ENCODE results near the gene CLEC1B. TPM values are rescaled to one million over a fixed set of nuclear protein-coding genes. Genes with fewer than 3 reads are reported as not detected.
"Not testable (repeated sequence)": the region's sequence is repeated elsewhere in the genome, so short reads cannot be mapped to it uniquely, and the experiment has no call there.

Gene CLEC1B
- total and polyA plus RNA-seq, 5 donors from 2014 or later, result 2.6 TPM; not detected in 4

- no peak overlapping the region for H3K4me3 ChIP-seq (ENCODE audit: low read depth, low read length)
- no peak overlapping the region for H3K4me3 Mint-ChIP-seq
- H3K4me1 Mint-ChIP-seq, result no peaks in the 10 kb centered on the region
- ATAC-seq (ENCODE audit: low read depth in 2 of 2) (no peak), DNase-seq (no peak)
- peaks cover 16% of the 10 kb centered on the region for H3K27me3 Mint-ChIP-seq
- no peaks in the 10 kb centered on the region for H3K9me3 Mint-ChIP-seq
- no peaks in the 10 kb centered on the region for H3K4me1 ChIP-seq (ENCODE audit: control insufficient read depth, insufficient read depth, low read length, poor library complexity, severe bottlenecking)
- no peak overlapping the region for H3K27ac ChIP-seq (ENCODE audit: insufficient read depth, low read length, poor library complexity, severe bottlenecking)
- no peaks in the 10 kb centered on the region for H3K36me3 ChIP-seq (ENCODE audit: control insufficient read depth, insufficient read depth, low read length)
- peaks cover 9% of the 10 kb centered on the region for H3K27me3 ChIP-seq (ENCODE audit: control insufficient read depth, insufficient read depth, low read length)
- H3K27ac Mint-ChIP-seq, result no peak overlapping the region
- no peaks in the 10 kb centered on the region for H3K9me3 ChIP-seq (ENCODE audit: control insufficient read depth in 2 of 2, low read length in 2 of 2)
- H3K36me3 Mint-ChIP-seq, result no peaks in the 10 kb centered on the region
Measured at GRCh38 chr12:10001171-10001776, 2.4 kb upstream of the CLEC1B start.

GRCh38 chr12:9992296-9992695 lies 6.6 kb downstream of the CLEC1B start:
- no peak for DNase-seq
- no peak overlapping the region for H3K4me3 ChIP-seq (ENCODE audit: low read depth, low read length)
- H3K27ac ChIP-seq (ENCODE audit: insufficient read depth, low read length, poor library complexity, severe bottlenecking), result no peak overlapping the region
- no peaks in the 10 kb centered on the region for H3K4me1 ChIP-seq (ENCODE audit: control insufficient read depth, insufficient read depth, low read length, poor library complexity, severe bottlenecking)
- H3K4me3 Mint-ChIP-seq, result no peak overlapping the region
- H3K36me3 ChIP-seq (ENCODE audit: control insufficient read depth, insufficient read depth, low read length), result no peaks in the 10 kb centered on the region
- no peak overlapping the region for H3K27ac Mint-ChIP-seq
- H3K9me3 Mint-ChIP-seq, result peaks cover 0 to 4% (median 0%) of the 10 kb centered on the region in 7 donors
- no peak for ATAC-seq (ENCODE audit: low read depth in 2 of 2)
- H3K9me3 ChIP-seq (ENCODE audit: control insufficient read depth in 2 of 2, low read length in 2 of 2), result no peaks in the 10 kb centered on the region
- H3K27me3 Mint-ChIP-seq, result peaks cover 31% of the 10 kb centered on the region
- H3K4me1 Mint-ChIP-seq, result no peaks in the 10 kb centered on the region
- peaks cover 38% of the 10 kb centered on the region for H3K27me3 ChIP-seq (ENCODE audit: control insufficient read depth, insufficient read depth, low read length)
- no peaks in the 10 kb centered on the region for H3K36me3 Mint-ChIP-seq

DNA sequence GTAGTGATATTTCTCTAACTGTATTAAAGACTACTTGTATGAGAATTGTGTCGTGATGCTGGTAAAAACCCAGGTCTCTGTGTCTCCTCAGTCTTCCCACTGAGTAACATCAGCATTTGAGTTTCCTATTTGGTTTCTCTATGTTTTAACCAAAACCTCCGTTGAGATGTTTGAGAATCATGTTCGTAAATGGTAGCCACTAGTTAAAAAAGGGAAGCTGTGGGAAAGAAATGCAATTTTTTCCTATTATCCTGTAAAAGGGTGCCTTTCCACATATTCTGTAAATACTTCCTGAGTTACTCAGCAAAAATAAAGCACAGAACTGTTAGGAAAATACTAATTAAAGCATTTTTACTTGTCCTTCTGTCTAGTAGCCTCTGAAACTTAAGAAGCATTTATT lies 7.0 kb downstream of the CLEC1B start:
- Histone ChIP-seq H3K4me3 (ENCODE audit: low read depth, low read length) (no peak overlapping the region), H3K27ac (ENCODE audit: insufficient read depth, low read length, poor library complexity, severe bottlenecking) (no peak overlapping the region), H3K9me3 (ENCODE audit: control insufficient read depth in 2 of 2, low read length in 2 of 2) (no peaks in the 10 kb centered on the region), H3K4me1 (ENCODE audit: control insufficient read depth, insufficient read depth, low read length, poor library complexity, severe bottlenecking) (no peaks in the 10 kb centered on the region), H3K36me3 (ENCODE audit: control insufficient read depth, insufficient read depth, low read length) (no peaks in the 10 kb centered on the region), H3K27me3 (ENCODE audit: control insufficient read depth, insufficient read depth, low read length) (peaks cover 36% of the 10 kb centered on the region)
- DNase-seq (no peak), ATAC-seq (ENCODE audit: low read depth in 2 of 2) (no peak)
- Mint-ChIP-seq H3K9me3 (peaks cover 0 to 4% (median 0%) of the 10 kb centered on the region in 7 donors), H3K4me3 (no peak overlapping the region), H3K27ac (peak overlapping the region in 1 of 3 donors; percentile 16), H3K27me3 (peaks cover 34% of the 10 kb centered on the region), H3K36me3 (no peaks in the 10 kb centered on the region), H3K4me1 (no peaks in the 10 kb centered on the region)

DNA sequence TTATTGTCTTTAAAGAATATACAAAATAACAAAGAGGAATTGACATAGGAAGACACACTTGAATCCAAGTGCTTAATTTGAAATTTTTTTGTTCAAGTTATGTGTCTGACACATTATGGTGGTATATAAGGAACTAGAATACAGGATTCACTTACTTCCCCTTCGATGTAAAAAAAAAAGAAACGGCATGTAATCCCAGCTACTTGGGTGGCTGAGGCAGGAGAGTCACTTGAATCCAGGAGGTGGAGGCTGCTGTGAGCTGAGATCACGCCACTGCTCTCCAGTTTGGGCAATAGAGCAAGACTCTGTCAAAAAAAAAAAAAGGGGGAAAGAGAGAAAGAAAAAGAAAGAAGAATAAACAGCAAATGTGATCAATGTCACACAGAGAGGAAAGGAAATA lies 18.8 kb downstream of the CLEC1B start:
- no peaks in the 10 kb centered on the region for H3K4me1 Mint-ChIP-seq
- no peak for DNase-seq
- H3K4me3 ChIP-seq (ENCODE audit: low read depth, low read length), result no peak overlapping the region
- H3K27ac Mint-ChIP-seq, result no peak overlapping the region
- H3K9me3 Mint-ChIP-seq, result peaks cover 0 to 3% (median 0%) of the 10 kb centered on the region in 7 donors
- no peaks in the 10 kb centered on the region for H3K36me3 Mint-ChIP-seq
- H3K27me3 ChIP-seq (ENCODE audit: control insufficient read depth, insufficient read depth, low read length), result peaks cover 17% of the 10 kb centered on the region
- H3K27me3 Mint-ChIP-seq, result peaks cover 52% of the 10 kb centered on the region
- no peaks in the 10 kb centered on the region for H3K36me3 ChIP-seq (ENCODE audit: control insufficient read depth, insufficient read depth, low read length)
- no peak overlapping the region for H3K4me3 Mint-ChIP-seq
- H3K4me1 ChIP-seq (ENCODE audit: control insufficient read depth, insufficient read depth, low read length, poor library complexity, severe bottlenecking), result no peaks in the 10 kb centered on the region
- no peak overlapping the region for H3K27ac ChIP-seq (ENCODE audit: insufficient read depth, low read length, poor library complexity, severe bottlenecking)
- H3K9me3 ChIP-seq (ENCODE audit: control insufficient read depth in 2 of 2, low read length in 2 of 2), result peaks cover 0 to 3% of the 10 kb centered on the region in 2 experiments
- ATAC-seq (ENCODE audit: low read depth in 2 of 2), result no peak

GRCh38 chr12:9977916-9978315 lies 21.0 kb downstream of the CLEC1B start:
- H3K27me3 Mint-ChIP-seq, result peaks cover 55% of the 10 kb centered on the region

GRCh38 chr12:9976626-9977025 lies 22.3 kb downstream of the CLEC1B start:
- not testable (repeated sequence) for ATAC-seq (ENCODE audit: low read depth in 2 of 2); H3K9me3 ChIP-seq (ENCODE audit: control insufficient read depth in 2 of 2, low read length in 2 of 2); H3K9me3 Mint-ChIP-seq; H3K4me3 Mint-ChIP-seq; H3K36me3 ChIP-seq (ENCODE audit: control insufficient read depth, insufficient read depth, low read length); H3K4me1 Mint-ChIP-seq; H3K4me1 ChIP-seq (ENCODE audit: control insufficient read depth, insufficient read depth, low read length, poor library complexity, severe bottlenecking); H3K27ac ChIP-seq (ENCODE audit: insufficient read depth, low read length, poor library complexity, severe bottlenecking); H3K4me3 ChIP-seq (ENCODE audit: low read depth, low read length); H3K27ac Mint-ChIP-seq; DNase-seq; H3K36me3 Mint-ChIP-seq
- H3K27me3 Mint-ChIP-seq, result peaks cover 59% of the 10 kb centered on the region
- peaks cover 17% of the 10 kb centered on the region for H3K27me3 ChIP-seq (ENCODE audit: control insufficient read depth, insufficient read depth, low read length)

More at GRCh38 chr12:9977916-9978315, 21.0 kb downstream of the CLEC1B start:
- H3K4me1 Mint-ChIP-seq, result no peaks in the 10 kb centered on the region
- H3K27ac Mint-ChIP-seq, result no peak overlapping the region
- Histone ChIP-seq H3K9me3 (ENCODE audit: control insufficient read depth in 2 of 2, low read length in 2 of 2) (peaks cover 0 to 3% of the 10 kb centered on the region in 2 experiments), H3K27ac (ENCODE audit: insufficient read depth, low read length, poor library complexity, severe bottlenecking) (no peak overlapping the region), H3K4me1 (ENCODE audit: control insufficient read depth, insufficient read depth, low read length, poor library complexity, severe bottlenecking) (no peaks in the 10 kb centered on the region), H3K27me3 (ENCODE audit: control insufficient read depth, insufficient read depth, low read length) (peaks cover 21% of the 10 kb centered on the region), H3K36me3 (ENCODE audit: control insufficient read depth, insufficient read depth, low read length) (no peaks in the 10 kb centered on the region), H3K4me3 (ENCODE audit: low read depth, low read length) (no peak overlapping the region)
- no peak overlapping the region for H3K4me3 Mint-ChIP-seq
- ATAC-seq (ENCODE audit: low read depth in 2 of 2) (no peak), DNase-seq (no peak)
- no peaks in the 10 kb centered on the region for H3K36me3 Mint-ChIP-seq
- peaks cover 0 to 6% (median 1%) of the 10 kb centered on the region in 7 donors for H3K9me3 Mint-ChIP-seq

- ATAC-seq (ENCODE audit: low read depth in 2 of 2) (no peak), DNase-seq (no peak)
- H3K4me1 Mint-ChIP-seq, result no peaks in the 10 kb centered on the region
- H3K36me3 Mint-ChIP-seq, result no peaks in the 10 kb centered on the region
- H3K36me3 ChIP-seq (ENCODE audit: control insufficient read depth, insufficient read depth, low read length), result no peaks in the 10 kb centered on the region
- no peak overlapping the region for H3K27ac ChIP-seq (ENCODE audit: insufficient read depth, low read length, poor library complexity, severe bottlenecking)
- peaks cover 11% of the 10 kb centered on the region for H3K27me3 ChIP-seq (ENCODE audit: control insufficient read depth, insufficient read depth, low read length)
- H3K9me3 Mint-ChIP-seq, result peaks cover 0 to 6% (median 1%) of the 10 kb centered on the region in 7 donors
- no peak overlapping the region for H3K4me3 ChIP-seq (ENCODE audit: low read depth, low read length)
- H3K9me3 ChIP-seq (ENCODE audit: control insufficient read depth in 2 of 2, low read length in 2 of 2), result peaks cover 0 to 3% of the 10 kb centered on the region in 2 experiments
- peaks cover 57% of the 10 kb centered on the region for H3K27me3 Mint-ChIP-seq
- H3K4me1 ChIP-seq (ENCODE audit: control insufficient read depth, insufficient read depth, low read length, poor library complexity, severe bottlenecking), result no peaks in the 10 kb centered on the region
- no peak overlapping the region for H3K4me3 Mint-ChIP-seq
- no peak overlapping the region for H3K27ac Mint-ChIP-seq
Measured at GRCh38 chr12:9975614-9976013, 23.3 kb downstream of the CLEC1B start.

GRCh38 chr12:9974731-9975130 lies 24.2 kb downstream of the CLEC1B start:
- not testable (repeated sequence) for H3K4me3 Mint-ChIP-seq; H3K9me3 Mint-ChIP-seq; H3K27ac Mint-ChIP-seq; H3K36me3 ChIP-seq (ENCODE audit: control insufficient read depth, insufficient read depth, low read length); DNase-seq; H3K4me1 Mint-ChIP-seq; H3K9me3 ChIP-seq (ENCODE audit: control insufficient read depth in 2 of 2, low read length in 2 of 2); H3K4me1 ChIP-seq (ENCODE audit: control insufficient read depth, insufficient read depth, low read length, poor library complexity, severe bottlenecking); ATAC-seq (ENCODE audit: low read depth in 2 of 2); H3K4me3 ChIP-seq (ENCODE audit: low read depth, low read length); H3K36me3 Mint-ChIP-seq; H3K27ac ChIP-seq (ENCODE audit: insufficient read depth, low read length, poor library complexity, severe bottlenecking)
- H3K27me3 ChIP-seq (ENCODE audit: control insufficient read depth, insufficient read depth, low read length), result peaks cover 11% of the 10 kb centered on the region
- peaks cover 52% of the 10 kb centered on the region for H3K27me3 Mint-ChIP-seq
